ENCODE data around the gene DDAH1.

DNA sequence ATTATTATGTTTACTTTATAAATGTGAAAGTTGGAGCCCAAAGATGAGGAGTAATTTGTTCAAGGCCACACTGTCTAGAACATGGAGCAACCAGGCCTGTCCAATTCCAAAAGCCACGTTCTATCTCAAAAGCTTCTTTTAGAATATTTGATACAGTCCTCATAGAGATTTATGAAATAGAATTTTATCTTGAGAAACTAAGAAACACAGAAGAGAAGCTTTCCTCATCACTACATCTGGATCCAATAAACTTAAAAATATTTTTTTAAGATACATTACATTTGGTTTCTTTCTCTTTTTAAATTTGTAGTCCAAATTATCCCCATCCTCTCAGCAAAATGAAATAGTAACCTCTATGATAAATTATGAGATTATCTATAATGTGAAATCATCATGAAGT is 58.9 kb downstream of the DDAH1 start:
- TF ChIP-seq, protein P1, sequence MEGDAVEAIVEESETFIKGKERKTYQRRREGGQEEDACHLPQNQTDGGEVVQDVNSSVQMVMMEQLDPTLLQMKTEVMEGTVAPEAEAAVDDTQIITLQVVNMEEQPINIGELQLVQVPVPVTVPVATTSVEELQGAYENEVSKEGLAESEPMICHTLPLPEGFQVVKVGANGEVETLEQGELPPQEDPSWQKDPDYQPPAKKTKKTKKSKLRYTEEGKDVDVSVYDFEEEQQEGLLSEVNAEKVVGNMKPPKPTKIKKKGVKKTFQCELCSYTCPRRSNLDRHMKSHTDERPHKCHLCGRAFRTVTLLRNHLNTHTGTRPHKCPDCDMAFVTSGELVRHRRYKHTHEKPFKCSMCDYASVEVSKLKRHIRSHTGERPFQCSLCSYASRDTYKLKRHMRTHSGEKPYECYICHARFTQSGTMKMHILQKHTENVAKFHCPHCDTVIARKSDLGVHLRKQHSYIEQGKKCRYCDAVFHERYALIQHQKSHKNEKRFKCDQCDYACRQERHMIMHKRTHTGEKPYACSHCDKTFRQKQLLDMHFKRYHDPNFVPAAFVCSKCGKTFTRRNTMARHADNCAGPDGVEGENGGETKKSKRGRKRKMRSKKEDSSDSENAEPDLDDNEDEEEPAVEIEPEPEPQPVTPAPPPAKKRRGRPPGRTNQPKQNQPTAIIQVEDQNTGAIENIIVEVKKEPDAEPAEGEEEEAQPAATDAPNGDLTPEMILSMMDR (IDR thresholded peaks at IDR 0.05; ENCODE audit: poor library complexity), result no peak
- no peak for TF ChIP-seq EZH2phosphoT487 (IDR thresholded peaks at IDR 0.05; ENCODE audit: low read depth, severe bottlenecking, unreplicated experiment)
